Activated CD4-positive, alpha-beta T cell treated with anti-CD3 and anti-CD28 coated beads for 4 hours (primary cell): ENCODE measurements around the gene AP5S1.
"Not testable (repeated sequence)": the region's sequence is repeated elsewhere in the genome, so short reads cannot be mapped to it uniquely, and the experiment has no call there.

Experiments
- DNase-seq, 2 donors: peaks; one replicate each; pipeline ENCODE4 v3.0.0-alpha.2; 2020

AP5S1 gene

DNA sequence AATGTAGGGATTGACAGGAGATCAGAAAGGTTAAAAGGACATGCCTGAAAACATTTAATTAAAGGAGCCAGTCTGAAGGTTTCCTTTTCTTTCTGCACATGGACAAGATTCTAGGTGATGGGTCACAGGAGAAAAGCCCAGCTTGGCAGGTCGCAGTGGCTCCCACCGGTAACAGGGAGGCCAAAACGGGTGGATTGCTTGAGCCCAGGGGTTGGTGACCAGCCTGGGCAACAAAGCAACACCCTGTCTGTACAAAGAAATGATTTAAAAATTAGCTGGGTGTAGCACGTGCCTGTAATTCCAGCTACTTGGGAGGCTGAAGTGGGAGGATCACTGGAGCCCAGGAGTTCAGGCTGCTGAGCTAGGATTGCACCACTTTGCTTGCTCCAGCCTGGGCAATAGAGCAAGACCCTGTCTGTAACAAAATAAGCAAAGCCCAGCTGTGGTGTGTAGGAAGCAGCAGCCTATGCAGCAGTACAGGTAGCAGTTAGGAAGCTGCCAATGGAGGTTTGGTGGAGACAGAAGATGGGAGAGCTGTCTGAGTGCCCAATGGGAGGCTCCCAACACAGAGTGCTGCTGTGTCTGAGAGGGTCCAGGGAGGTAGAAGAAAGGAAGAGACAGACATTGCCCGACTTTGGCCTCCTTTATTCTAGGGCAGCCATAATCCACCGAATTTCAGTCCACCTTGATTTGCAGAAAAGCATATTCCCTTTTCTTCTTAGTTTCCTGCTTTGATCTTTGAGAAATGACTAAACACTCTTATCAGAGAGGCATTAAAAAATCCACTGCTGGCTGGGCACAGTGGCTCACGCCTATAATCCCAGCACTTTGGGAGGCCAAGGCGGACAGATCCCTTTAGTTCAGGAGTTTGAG lies 7.1 kb upstream of the AP5S1 start:
- no peak for DNase-seq

DNA sequence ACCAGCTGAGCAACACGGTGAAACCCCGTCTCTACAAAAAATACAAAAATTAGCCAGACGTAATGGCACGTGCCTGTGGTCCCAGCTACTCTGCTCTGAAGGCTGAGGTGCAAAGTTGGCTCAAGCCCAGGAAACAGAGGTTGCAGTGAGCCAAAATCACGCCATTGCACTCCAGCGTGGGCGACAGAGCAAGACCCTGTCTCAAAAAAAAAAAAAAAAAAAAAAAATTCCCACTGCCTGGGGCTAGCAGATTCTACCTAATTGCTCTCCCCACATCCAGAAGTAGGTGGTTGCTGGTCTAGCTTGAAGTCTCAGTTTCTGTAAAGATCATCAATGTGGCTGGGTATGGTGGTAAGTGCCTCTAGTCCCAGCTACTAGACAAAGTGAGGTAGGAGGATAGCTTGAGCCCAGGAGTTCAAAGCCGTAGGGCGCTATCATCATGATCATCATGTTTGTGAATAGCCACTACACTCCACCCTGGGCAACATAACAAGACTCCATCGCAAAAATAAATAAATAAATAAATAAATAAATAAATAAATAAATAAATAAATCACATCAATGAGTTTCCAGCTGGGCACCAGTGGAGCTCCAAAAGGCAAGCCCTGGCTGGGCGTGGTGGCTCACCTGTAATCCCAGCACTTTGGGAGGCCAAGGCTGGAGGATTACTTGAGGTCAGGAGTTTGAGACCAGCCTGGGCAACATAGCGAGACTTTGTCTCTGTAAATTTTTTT lies 6.3 kb upstream of the AP5S1 start:
- DNase-seq, result no peak

GRCh38 chr20:3814928-3815495 lies 5.3 kb upstream of the AP5S1 start:
- no peak for DNase-seq

- no peak for DNase-seq
Observed at GRCh38 chr20:3815703-3816315, 4.5 kb upstream of the AP5S1 start.

GRCh38 chr20:3818155-3819151 lies 1.9 kb upstream of the AP5S1 start:
- no peak for DNase-seq

GRCh38 chr20:3819411-3820047 lies 818 bp upstream of the AP5S1 start:
- DNase-seq, result no peak

GRCh38 chr20:3820901-3821727 lies 767 bp downstream of the AP5S1 start:
- no peak for DNase-seq

GRCh38 chr20:3821996-3822395 lies 1.6 kb downstream of the AP5S1 start:
- DNase-seq, result no peak

DNA sequence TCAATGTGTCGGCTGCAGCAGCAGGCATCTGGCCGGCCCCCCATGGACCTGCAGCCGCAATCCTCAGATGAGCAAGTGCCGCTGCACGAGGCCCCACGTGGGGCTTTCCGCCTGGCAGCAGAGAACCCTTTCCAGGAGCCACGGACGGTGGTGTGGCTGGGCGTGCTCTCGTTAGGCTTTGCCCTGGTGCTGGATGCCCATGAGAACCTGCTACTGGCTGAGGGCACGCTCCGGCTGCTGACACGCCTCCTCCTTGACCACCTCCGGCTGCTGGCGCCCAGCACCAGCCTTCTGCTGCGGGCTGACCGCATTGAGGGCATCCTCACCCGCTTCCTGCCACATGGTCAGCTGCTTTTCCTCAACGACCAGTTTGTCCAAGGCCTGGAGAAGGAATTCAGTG lies 3.5 kb downstream of the AP5S1 start:
- no peak for DNase-seq

- DNase-seq, result no peak
Observed at GRCh38 chr20:3825526-3825925, 5.2 kb downstream of the AP5S1 start.

GRCh38 chr20:3826420-3826819 lies 6.1 kb downstream of the AP5S1 start:
- no peak for DNase-seq

DNA sequence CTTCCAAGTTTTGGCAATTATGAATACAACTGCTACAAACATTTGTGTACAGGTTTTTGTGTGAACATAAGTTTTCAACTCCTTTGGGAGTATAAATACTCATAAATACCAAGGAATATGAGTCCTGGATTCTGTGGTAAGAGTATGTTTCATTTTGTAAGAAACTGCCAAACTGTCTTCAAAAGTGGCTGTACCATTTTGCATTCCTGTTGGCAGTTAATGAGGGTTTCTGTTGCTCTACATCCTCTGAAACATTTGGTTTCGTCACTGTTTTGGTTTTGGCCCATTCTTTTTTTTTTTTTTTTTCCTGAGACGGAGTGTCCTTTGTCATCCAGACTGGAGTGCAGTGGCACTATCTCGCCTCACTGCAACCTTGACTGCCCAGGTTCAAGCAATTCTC lies 8.5 kb downstream of the AP5S1 start:
- DNase-seq, result no peak

GRCh38 chr20:3829891-3830290 lies 9.5 kb downstream of the AP5S1 start:
- DNase-seq, result not testable (repeated sequence)

- no peak for DNase-seq
Observed at GRCh38 chr20:3836132-3836531, 15.8 kb downstream of the AP5S1 start.

- no peak for DNase-seq
Observed at GRCh38 chr20:3839328-3839727, 19.0 kb downstream of the AP5S1 start.

DNA sequence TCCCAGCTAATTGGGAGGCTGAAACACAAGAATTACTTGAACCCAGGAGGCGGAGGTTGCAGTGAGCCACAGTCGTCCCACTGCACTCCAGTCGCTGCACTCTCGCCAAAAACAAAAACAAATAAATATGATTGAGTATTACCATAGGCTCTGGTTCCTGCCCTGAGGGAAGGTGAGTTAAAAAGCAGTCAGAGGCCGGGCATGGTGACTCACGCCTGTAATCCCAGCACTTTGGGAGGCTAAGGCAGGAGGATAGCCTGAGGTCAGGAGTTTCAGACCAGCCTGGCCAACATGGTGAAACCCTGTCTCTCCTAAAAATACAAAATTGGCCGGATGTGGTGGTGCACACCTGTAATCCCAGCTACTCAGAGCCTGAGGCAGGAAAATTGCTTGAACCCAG lies 19.9 kb downstream of the AP5S1 start:
- not testable (repeated sequence) for DNase-seq

DNA sequence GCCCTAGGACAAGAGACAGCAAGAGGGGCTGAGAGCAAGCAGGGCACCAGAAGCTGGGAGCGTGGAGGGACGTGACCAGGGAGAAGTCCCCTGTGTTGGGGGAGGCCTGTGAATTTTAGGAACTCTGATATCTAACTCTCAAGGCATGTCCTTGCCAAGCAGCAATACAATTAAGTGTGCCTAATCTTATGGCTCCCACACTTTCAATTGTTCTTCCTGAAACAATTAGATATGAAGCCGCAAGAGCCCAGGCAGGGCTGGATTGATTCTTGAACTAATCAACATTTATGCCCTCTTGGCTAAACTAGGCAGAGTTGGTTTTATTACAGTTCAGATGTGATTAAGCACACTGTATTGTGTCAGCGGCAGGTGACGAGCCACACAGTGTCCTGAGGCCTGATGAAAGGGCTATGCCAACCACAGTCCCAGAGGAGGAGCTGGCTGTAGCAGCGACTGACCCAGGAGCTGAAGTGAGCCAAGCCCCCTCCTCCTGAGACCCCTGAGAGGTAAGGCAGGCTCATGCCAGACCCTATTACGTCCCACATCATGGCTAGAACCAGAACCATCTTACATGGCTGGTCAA lies 22.1 kb downstream of the AP5S1 start:
- DNase-seq, result no peak

GRCh38 chr20:3843490-3843889 lies 23.1 kb downstream of the AP5S1 start:
- DNase-seq, result no peak

- not testable (repeated sequence) for DNase-seq
Observed at GRCh38 chr20:3843990-3844619, 23.8 kb downstream of the AP5S1 start.

GRCh38 chr20:3846378-3846739 lies 26.0 kb downstream of the AP5S1 start:
- no peak for DNase-seq
